Neural cell (in vitro differentiated cells): ENCODE results near the gene ZNF157. TPM values are rescaled to one million over a fixed set of nuclear protein-coding genes. Genes with fewer than 3 reads are reported as not detected.
"Not testable (repeated sequence)": the region's sequence is repeated elsewhere in the genome, so short reads cannot be mapped to it uniquely, and the experiment has no call there.

ENCODE experiments used
- H2AFZ ChIP-seq: fragments of 200-600, 300-800 bp; sonication (generic), shearing (Covaris generic); 2 replicates; pipeline ENCODE4 v1.6.0; 2014; ENCODE audit warnings: low read depth, mild to moderate bottlenecking, antibody characterized with exemption, low read length, moderate library complexity
- H3F3A ChIP-seq: fragments of 200-600 bp; shearing (Covaris generic); 2 replicates; pipeline ENCODE4 v1.6.1; 2016; ENCODE audit warnings: mild to moderate bottlenecking, moderate library complexity, mixed read lengths, antibody characterized with exemption, low read length; ENCODE audit not compliant: insufficient read depth, poor library complexity, severe bottlenecking
- H3K27ac ChIP-seq: fragments of 200-600, 300-800 bp; sonication (generic), shearing (Covaris generic); 2 replicates; pipeline ENCODE4 v1.5.1; 2014; ENCODE audit warnings: mild to moderate bottlenecking, low read length, moderate library complexity
- H3K27me3 ChIP-seq: fragments of 300-800, 200-600 bp; sonication (generic), shearing (Covaris generic); 2 replicates; pipeline ENCODE4 v1.6.0; 2014; ENCODE audit warnings: mild to moderate bottlenecking, low read depth, low read length, moderate library complexity; ENCODE audit not compliant: insufficient read depth
- H3K36me3 ChIP-seq: fragments of 300-800, 200-600 bp; sonication (generic), shearing (Covaris generic); 2 replicates; pipeline ENCODE4 v1.5.1; 2014; ENCODE audit warnings: mild to moderate bottlenecking, antibody characterized with exemption, low read length, moderate library complexity; ENCODE audit not compliant: insufficient read depth
- H3K4me2 ChIP-seq: fragments of 300-800, 200-600 bp; sonication (generic), shearing (Covaris generic); 2 replicates; pipeline ENCODE4 v1.6.0; 2014; ENCODE audit warnings: mild to moderate bottlenecking, low read length
- H3K4me3 ChIP-seq: fragments of 300-800, 200-600 bp; sonication (generic), shearing (Covaris generic); 2 replicates; pipeline ENCODE4 v1.5.1; 2014; ENCODE audit warnings: mild to moderate bottlenecking, low read length, moderate library complexity
- H3K79me2 ChIP-seq: fragments of 200-600 bp; shearing (Covaris generic); replicated peaks from 2 replicates; pipeline ENCODE4 v1.6.0; 2014; ENCODE audit warnings: mild to moderate bottlenecking, low read length, moderate library complexity; ENCODE audit not compliant: insufficient read depth
- H3K9ac ChIP-seq: fragments of 300-800, 200-600 bp; sonication (generic), shearing (Covaris generic); 2 replicates; pipeline ENCODE4 v1.6.1; 2016; ENCODE audit warnings: mild to moderate bottlenecking, low read length, mixed read lengths
- H3K9me2 ChIP-seq: fragments of 200-600 bp; shearing (Covaris generic); 2 replicates; pipeline ENCODE4 v1.6.1; 2016; ENCODE audit warnings: mild to moderate bottlenecking, low read length, mixed read lengths; ENCODE audit not compliant: insufficient read depth
- H3K9me3 ChIP-seq: fragments of 200-600, 300-800 bp; sonication (generic), shearing (Covaris generic); 2 replicates; pipeline ENCODE4 v1.6.1; 2016; ENCODE audit warnings: mild to moderate bottlenecking, mixed run types, low read length, moderate library complexity, mixed read lengths
- H4K20me1 ChIP-seq: fragments of 200-600 bp; shearing (Covaris generic); 2 replicates; pipeline ENCODE4 v1.6.1; 2016; ENCODE audit warnings: mild to moderate bottlenecking, mixed run types; ENCODE audit not compliant: insufficient read depth
- CTCF ChIP-seq: fragments of 450-650 bp; IDR thresholded peaks from 2 replicates; pipeline ENCODE4 v1.5.1; 2014; ENCODE audit warnings: antibody characterized with exemption, mild to moderate bottlenecking, moderate library complexity; ENCODE audit not compliant: poor library complexity, severe bottlenecking
- EP300 ChIP-seq: fragments of 450-650 bp; conservative IDR thresholded peaks from 2 replicates; pipeline ENCODE4 v1.6.1; 2014; ENCODE audit warnings: antibody characterized with exemption, mild to moderate bottlenecking, moderate library complexity; ENCODE audit not compliant: poor library complexity, severe bottlenecking
- EZH2 ChIP-seq: fragments of 200-600, 300-800 bp; shearing (Covaris generic), sonication (generic); IDR thresholded peaks from 2 replicates; pipeline ENCODE4 v1.6.1; 2014; ENCODE audit warnings: antibody characterized with exemption, low read length, borderline replicate concordance, mild to moderate bottlenecking; ENCODE audit not compliant: insufficient read depth, poor library complexity, severe bottlenecking
- MXI1 ChIP-seq: fragments of 450-650 bp; conservative IDR thresholded peaks from 2 replicates; pipeline ENCODE4 v1.6.1; 2014; ENCODE audit warnings: antibody characterized with exemption, mild to moderate bottlenecking; ENCODE audit not compliant: poor library complexity, severe bottlenecking
- POLR2AphosphoS5 ChIP-seq: IDR thresholded peaks from 2 replicates; pipeline ENCODE4 v1.6.1; 2012
- RAD21 ChIP-seq: fragments of 450-650 bp; conservative IDR thresholded peaks from 2 replicates; pipeline ENCODE4 v1.6.1; 2014; ENCODE audit warnings: antibody characterized with exemption, mild to moderate bottlenecking, moderate library complexity
- SMC3 ChIP-seq: fragments of 450-650 bp; conservative IDR thresholded peaks from 2 replicates; pipeline ENCODE4 v1.6.1; 2014; ENCODE audit warnings: antibody characterized with exemption, mild to moderate bottlenecking, moderate library complexity; ENCODE audit not compliant: poor library complexity
- TAF1 ChIP-seq: IDR thresholded peaks from 2 replicates; pipeline ENCODE4 v1.6.1; 2012; ENCODE audit warnings: low read depth
- polyA plus RNA-seq: library from polyadenylated mRNA; depleted of rRNA; stranded (reverse); fragments of >200 nt; gene quantifications from 2 replicates; pipeline ENCODE4 v1.2.3, GENCODE V29; 2014
- TF ChIP-seq, protein P1 (sequence below): IDR thresholded peaks from 2 replicates; pipeline ENCODE4 v1.6.1; 2012; ENCODE audit warnings: borderline replicate concordance

ZNF157 gene
- polyA plus RNA-seq, 1 donor from 2014 or later = 3.5 TPM

DNA sequence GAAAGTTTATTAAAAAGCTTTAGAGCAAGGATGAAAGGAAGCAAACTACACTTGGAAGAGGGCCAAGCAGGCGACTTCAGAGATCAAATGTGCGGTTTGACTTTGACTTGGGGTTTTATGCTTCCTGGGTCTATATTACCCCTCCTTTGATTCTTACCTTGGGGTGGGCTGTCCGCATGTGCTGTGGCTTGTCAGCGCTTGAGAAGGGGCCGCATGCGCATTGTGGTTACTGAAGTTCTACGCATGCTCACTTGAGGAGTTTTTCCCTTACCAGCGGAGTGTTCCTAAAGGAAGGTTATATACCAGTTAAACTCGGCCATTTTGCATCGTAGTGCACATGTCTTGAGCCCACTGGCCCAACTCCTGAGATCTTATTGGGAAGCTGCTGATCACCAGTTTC is 9.9 kb downstream of the ZNF157 start:
- Histone ChIP-seq H2AFZ (no peak overlapping the region), H3K4me3 (no peak overlapping the region), H3K27me3 (no peaks in the 10 kb centered on the region), H3K9me2 (no peaks in the 10 kb centered on the region), H3F3A (no peaks in the 10 kb centered on the region), H3K9ac (no peak overlapping the region), H3K4me2 (no peak overlapping the region), H4K20me1 (no peaks in the 10 kb centered on the region), H3K79me2 (no peaks in the 10 kb centered on the region), H3K9me3 (no peaks in the 10 kb centered on the region), H3K36me3 (no peaks in the 10 kb centered on the region), H3K27ac (no peak overlapping the region)
- TF ChIP-seq CTCF (no peak), RAD21 (no peak), POLR2AphosphoS5 (no peak), EP300 (no peak), EZH2 (no peak), MXI1 (no peak), TAF1 (no peak), SMC3 (no peak)
- TF ChIP-seq, protein P1, sequence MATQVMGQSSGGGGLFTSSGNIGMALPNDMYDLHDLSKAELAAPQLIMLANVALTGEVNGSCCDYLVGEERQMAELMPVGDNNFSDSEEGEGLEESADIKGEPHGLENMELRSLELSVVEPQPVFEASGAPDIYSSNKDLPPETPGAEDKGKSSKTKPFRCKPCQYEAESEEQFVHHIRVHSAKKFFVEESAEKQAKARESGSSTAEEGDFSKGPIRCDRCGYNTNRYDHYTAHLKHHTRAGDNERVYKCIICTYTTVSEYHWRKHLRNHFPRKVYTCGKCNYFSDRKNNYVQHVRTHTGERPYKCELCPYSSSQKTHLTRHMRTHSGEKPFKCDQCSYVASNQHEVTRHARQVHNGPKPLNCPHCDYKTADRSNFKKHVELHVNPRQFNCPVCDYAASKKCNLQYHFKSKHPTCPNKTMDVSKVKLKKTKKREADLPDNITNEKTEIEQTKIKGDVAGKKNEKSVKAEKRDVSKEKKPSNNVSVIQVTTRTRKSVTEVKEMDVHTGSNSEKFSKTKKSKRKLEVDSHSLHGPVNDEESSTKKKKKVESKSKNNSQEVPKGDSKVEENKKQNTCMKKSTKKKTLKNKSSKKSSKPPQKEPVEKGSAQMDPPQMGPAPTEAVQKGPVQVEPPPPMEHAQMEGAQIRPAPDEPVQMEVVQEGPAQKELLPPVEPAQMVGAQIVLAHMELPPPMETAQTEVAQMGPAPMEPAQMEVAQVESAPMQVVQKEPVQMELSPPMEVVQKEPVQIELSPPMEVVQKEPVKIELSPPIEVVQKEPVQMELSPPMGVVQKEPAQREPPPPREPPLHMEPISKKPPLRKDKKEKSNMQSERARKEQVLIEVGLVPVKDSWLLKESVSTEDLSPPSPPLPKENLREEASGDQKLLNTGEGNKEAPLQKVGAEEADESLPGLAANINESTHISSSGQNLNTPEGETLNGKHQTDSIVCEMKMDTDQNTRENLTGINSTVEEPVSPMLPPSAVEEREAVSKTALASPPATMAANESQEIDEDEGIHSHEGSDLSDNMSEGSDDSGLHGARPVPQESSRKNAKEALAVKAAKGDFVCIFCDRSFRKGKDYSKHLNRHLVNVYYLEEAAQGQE = no peak

DNA sequence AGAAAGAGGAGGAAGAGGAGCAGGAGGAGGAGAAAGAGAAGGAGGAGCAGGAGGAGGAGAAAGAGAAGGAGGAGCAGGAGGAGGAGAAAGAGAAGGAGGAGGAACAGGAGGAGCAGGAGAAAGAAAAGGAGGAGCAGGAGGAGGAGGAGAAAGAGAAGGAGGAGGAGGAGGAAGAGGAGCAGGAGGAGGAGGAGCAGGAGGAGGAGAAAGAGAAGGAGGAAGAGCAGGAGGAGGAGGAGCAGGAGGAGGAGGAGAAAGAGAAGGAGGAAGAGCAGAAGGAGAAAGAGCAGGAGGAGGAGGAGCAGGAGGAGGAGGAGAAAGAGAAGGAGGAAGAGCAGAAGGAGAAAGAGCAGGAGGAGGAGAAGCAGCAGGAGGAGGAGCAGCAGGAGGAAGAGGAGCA is 10.5 kb downstream of the ZNF157 start:
- not testable (repeated sequence) for H2AFZ ChIP-seq, H3K4me2 ChIP-seq

GRCh38 chrX:47384502-47384901 is 14.1 kb downstream of the ZNF157 start:
- H3K9me3 ChIP-seq = no peaks in the 10 kb centered on the region
- H4K20me1 ChIP-seq = no peaks in the 10 kb centered on the region
- no peak overlapping the region for H3K4me2 ChIP-seq
- no peaks in the 10 kb centered on the region for H3K27me3 ChIP-seq
- H2AFZ ChIP-seq = no peak overlapping the region
- no peaks in the 10 kb centered on the region for H3K79me2 ChIP-seq
- no peaks in the 10 kb centered on the region for H3K36me3 ChIP-seq
- H3K9me2 ChIP-seq = no peaks in the 10 kb centered on the region
- no peaks in the 10 kb centered on the region for H3F3A ChIP-seq
- TF ChIP-seq EP300 = no peak
- no peak for TF ChIP-seq POLR2AphosphoS5
- peak; percentile 77 for TF ChIP-seq CTCF
- TF ChIP-seq SMC3 = peak; percentile 83
- TF ChIP-seq RAD21 = peak; percentile 82
- no peak for TF ChIP-seq MXI1
- H3K4me3 ChIP-seq = no peak overlapping the region
- H3K9ac ChIP-seq = no peak overlapping the region
- H3K27ac ChIP-seq = peak overlapping the region; percentile 39

More for the DNA sequence above, 10.5 kb downstream of the ZNF157 start:
- not testable (repeated sequence) for H3K9me2 ChIP-seq, H3K9ac ChIP-seq, H3K27ac ChIP-seq, H4K20me1 ChIP-seq, H3K36me3 ChIP-seq, H3K4me3 ChIP-seq, H3K79me2 ChIP-seq, H3K9me3 ChIP-seq, H3F3A ChIP-seq, H3K27me3 ChIP-seq
